Smooth muscle cell (in vitro differentiated cells): ENCODE measurements around the gene VEGFA. TPM values are rescaled to one million over a fixed set of nuclear protein-coding genes. Genes with fewer than 3 reads are reported as not detected.

Source experiments
- DNase-seq: peaks from one replicate; lab custom pipeline; 2025; ENCODE audit not compliant: unreplicated experiment; lab: John Stamatoyannopoulos, UW
- H2AFZ ChIP-seq: fragments of 200-600 bp; sonication (generic); 2 replicates; pipeline ENCODE4 v1.6.0; 2016; ENCODE audit warnings: antibody characterized with exemption, low read depth, mild to moderate bottlenecking
- H3F3A ChIP-seq: fragments of 200-600 bp; sonication (generic); 2 replicates; pipeline ENCODE4 v1.6.0; 2017; ENCODE audit warnings: antibody characterized with exemption, low read depth
- H3K27ac ChIP-seq: fragments of 200-600 bp; sonication (generic); 2 replicates; pipeline ENCODE4 v1.5.1; 2016; ENCODE audit warnings: low read depth, mild to moderate bottlenecking
- H3K27me3 ChIP-seq: fragments of 200-600 bp; sonication (generic); 2 replicates; pipeline ENCODE4 v1.6.1; 2016; ENCODE audit warnings: low read depth, mild to moderate bottlenecking
- H3K36me3 ChIP-seq: fragments of 200-600 bp; sonication (generic); 2 replicates; pipeline ENCODE4 v1.5.1; 2016; ENCODE audit warnings: low read depth
- H3K4me1 ChIP-seq: fragments of 200-600 bp; sonication (generic); 2 replicates; pipeline ENCODE4 v1.5.1; 2016; ENCODE audit warnings: low read depth
- H3K4me2 ChIP-seq: fragments of 200-600 bp; sonication (generic); 2 replicates; pipeline ENCODE4 v1.6.0; 2016; ENCODE audit warnings: mild to moderate bottlenecking
- H3K4me3 ChIP-seq: fragments of 200-600 bp; sonication (generic); 2 replicates; pipeline ENCODE4 v1.5.1; 2016; ENCODE audit warnings: mild to moderate bottlenecking
- H3K79me2 ChIP-seq: fragments of 200-600 bp; sonication (generic); 2 replicates; pipeline ENCODE4 v1.6.0; 2016; ENCODE audit warnings: low read depth, mild to moderate bottlenecking
- H3K9ac ChIP-seq: fragments of 200-600 bp; sonication (generic); 2 replicates; pipeline ENCODE4 v1.6.0; 2016; ENCODE audit warnings: low read depth
- H3K9me3 ChIP-seq: fragments of 200-600 bp; sonication (generic); replicated peaks from 2 replicates; pipeline ENCODE4 v1.5.1; 2016; ENCODE audit warnings: low read depth
- H4K20me1 ChIP-seq: fragments of 200-600 bp; sonication (generic); 2 replicates; pipeline ENCODE4 v1.6.0; 2016; ENCODE audit warnings: low read depth
- CTCF ChIP-seq: fragments of 200-600 bp; sonication (generic); IDR thresholded peaks from 2 replicates; pipeline ENCODE4 v1.5.1; 2017; ENCODE audit warnings: borderline replicate concordance, mild to moderate bottlenecking, antibody characterized with exemption; ENCODE audit not compliant: insufficient read depth, poor library complexity, severe bottlenecking
- WGBS: methylation state at CpG from one replicate; pipeline ENCODE4 v1.1.7; 2016; ENCODE audit warnings: low lambda C conversion rate; 5-methylcytosine and 5-hydroxymethylcytosine counted together
- polyA plus RNA-seq: library from polyadenylated mRNA; unstranded; fragments of >200 nt; fragmentation: Nextera tagmentation; extraction: Ambion mirVana; gene quantifications from 2 replicates; pipeline ENCODE4 v1.2.1, GENCODE V29; 2016
- total RNA-seq: library from RNA; depleted of rRNA; stranded (reverse); fragments of >200 nt; gene quantifications from 2 replicates; pipeline ENCODE4 v1.2.3, GENCODE V29; 2014

VEGFA gene
- total and polyA plus RNA-seq, 2 experiments from 2014 or later, result 116 to 136 TPM

GRCh38 chr6:43746071-43746470, 23.9 kb upstream of the VEGFA start:
- Histone ChIP-seq H3K4me1 (peaks cover 13% of the 10 kb centered on the region), H3K9me3 (no peaks in the 10 kb centered on the region), H3K36me3 (no peaks in the 10 kb centered on the region), H3F3A (peaks cover 6% of the 10 kb centered on the region), H3K4me2 (peak overlapping the region; percentile 61), H2AFZ (peak overlapping the region; percentile 87), H3K27ac (peak overlapping the region; percentile 38), H3K9ac (no peak overlapping the region), H3K79me2 (no peaks in the 10 kb centered on the region), H3K27me3 (no peaks in the 10 kb centered on the region), H4K20me1 (no peaks in the 10 kb centered on the region), H3K4me3 (no peak overlapping the region)
- TF ChIP-seq CTCF, result no peak
- WGBS, result 84% methylated on average over 2 of the region's 2 CpGs
- no peak for DNase-seq

- no peaks in the 10 kb centered on the region for H3K36me3 ChIP-seq
- 25% methylated on average over 13 of the region's 13 CpGs for WGBS
- H3K4me1 ChIP-seq, result peaks cover 9% of the 10 kb centered on the region
- H3K4me2 ChIP-seq, result peak overlapping the region; percentile 61
- no peak for TF ChIP-seq CTCF
- H3K9me3 ChIP-seq, result no peaks in the 10 kb centered on the region
- H3F3A ChIP-seq, result peaks cover under 1% of the 10 kb centered on the region
- H2AFZ ChIP-seq, result peak overlapping the region; percentile 87
- no peaks in the 10 kb centered on the region for H4K20me1 ChIP-seq
- H3K27me3 ChIP-seq, result no peaks in the 10 kb centered on the region
- H3K4me3 ChIP-seq, result no peak overlapping the region
- H3K27ac ChIP-seq, result peak overlapping the region; percentile 38
- DNase-seq, result no peak
- no peaks in the 10 kb centered on the region for H3K79me2 ChIP-seq
- no peak overlapping the region for H3K9ac ChIP-seq
Measured at GRCh38 chr6:43746613-43747102, 23.4 kb upstream of the VEGFA start.

- whole genome bisulfite sequencing, result 94% methylated on average over 4 of the region's 4 CpGs
- DNase-seq, result no peak
- H3K27ac ChIP-seq, result no peak overlapping the region
- no peak overlapping the region for H2AFZ ChIP-seq
- H3K9ac ChIP-seq, result no peak overlapping the region
- no peak overlapping the region for H3K4me2 ChIP-seq
- H3K36me3 ChIP-seq, result no peaks in the 10 kb centered on the region
- no peak for TF ChIP-seq CTCF
- peaks cover 9% of the 10 kb centered on the region for H3K4me1 ChIP-seq
- no peaks in the 10 kb centered on the region for H3F3A ChIP-seq
- no peak overlapping the region for H3K4me3 ChIP-seq
- no peaks in the 10 kb centered on the region for H3K79me2 ChIP-seq
- H3K27me3 ChIP-seq, result no peaks in the 10 kb centered on the region
- no peaks in the 10 kb centered on the region for H3K9me3 ChIP-seq
- H4K20me1 ChIP-seq, result no peaks in the 10 kb centered on the region
Measured at GRCh38 chr6:43747784-43748183, 22.2 kb upstream of the VEGFA start.

- H2AFZ ChIP-seq, result no peak overlapping the region
- no peak overlapping the region for H3K27ac ChIP-seq
- no peak for DNase-seq
Measured at GRCh38 chr6:43748765-43749164, 21.2 kb upstream of the VEGFA start.

More at GRCh38 chr6:43748765-43749164, 21.2 kb upstream of the VEGFA start:
- no peak for TF ChIP-seq CTCF
- Histone ChIP-seq H3K79me2 (no peaks in the 10 kb centered on the region), H3K4me1 (peaks cover 9% of the 10 kb centered on the region), H3K9me3 (no peaks in the 10 kb centered on the region), H3F3A (no peaks in the 10 kb centered on the region), H3K36me3 (no peaks in the 10 kb centered on the region), H3K4me2 (no peak overlapping the region), H4K20me1 (no peaks in the 10 kb centered on the region), H3K4me3 (no peak overlapping the region), H3K27me3 (no peaks in the 10 kb centered on the region), H3K9ac (no peak overlapping the region)
- 96% methylated on average over 2 of the region's 2 CpGs for whole genome bisulfite sequencing
